Embryonic facial prominence (tissue), 1 donor: ENCODE data around the gene MAP1LC3A.

Experiments used
- DNase-seq: peaks from one replicate; pipeline ENCODE4 v3.0.0-alpha.2; 2016; ENCODE audit errors: extremely low spot score

Gene MAP1LC3A

GRCh38 chr20:34529742-34530141 is 28.8 kb upstream of the MAP1LC3A start:
- no peak for DNase-seq

DNA sequence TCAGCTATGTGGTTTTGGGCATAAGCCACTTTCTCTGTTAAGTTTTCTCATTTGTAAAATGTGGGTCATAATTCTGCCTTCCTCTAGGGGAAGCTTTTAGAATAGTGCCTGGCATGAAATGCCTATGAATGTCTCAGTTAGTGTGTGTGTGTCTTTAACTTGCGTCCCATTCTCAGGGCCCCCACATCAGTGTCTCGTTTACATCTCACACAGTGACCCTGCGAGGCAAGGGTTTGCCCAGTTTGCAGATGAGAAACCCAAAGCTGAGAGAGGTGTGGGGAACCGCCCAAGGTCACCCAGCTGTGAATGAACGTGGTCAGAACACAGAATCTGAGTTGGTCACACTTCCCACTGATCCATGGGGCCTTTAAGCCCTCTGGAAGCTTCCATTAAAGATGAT is 28.2 kb upstream of the MAP1LC3A start:
- no peak for DNase-seq

GRCh38 chr20:34531608-34532265 is 26.8 kb upstream of the MAP1LC3A start:
- DNase-seq: no peak

DNA sequence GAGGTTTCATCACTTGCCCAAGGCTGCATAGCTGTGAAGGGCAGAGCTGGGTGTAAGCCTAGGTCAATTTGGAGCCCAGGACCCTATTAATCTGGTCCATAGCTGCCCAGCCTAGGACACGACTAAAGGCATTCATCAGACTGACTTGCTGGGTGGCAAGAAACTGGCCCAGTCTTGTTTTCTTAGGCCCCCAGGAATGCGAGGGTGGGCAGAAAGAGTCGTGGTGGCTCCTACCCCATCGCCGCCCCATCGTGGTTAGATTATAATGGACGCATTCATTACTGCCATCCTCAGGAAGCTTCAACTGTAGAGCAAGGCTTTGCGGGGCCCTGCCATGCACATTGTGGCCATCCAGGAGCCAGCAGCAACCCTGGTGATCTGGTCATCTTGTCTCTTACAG is 26.2 kb upstream of the MAP1LC3A start:
- DNase-seq: no peak

DNA sequence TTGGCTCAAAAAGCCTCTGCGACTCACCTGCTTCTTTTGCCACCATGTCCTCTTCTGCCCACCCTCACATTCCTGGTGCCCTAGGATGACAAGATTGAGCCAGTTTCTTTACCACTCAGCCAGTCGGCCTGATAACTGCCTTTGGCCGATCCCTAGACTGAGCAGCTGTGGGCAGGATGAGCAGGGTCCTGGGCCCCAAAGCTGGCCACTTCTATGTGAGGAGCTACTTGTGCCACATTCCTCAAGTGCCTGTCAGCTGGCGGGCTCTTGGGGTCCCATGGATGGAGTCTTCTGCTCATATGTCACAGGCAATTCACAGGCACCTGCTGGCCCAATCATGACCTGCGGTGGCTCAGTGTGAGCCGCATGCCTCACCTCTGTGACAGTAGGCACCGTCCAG is 25.8 kb upstream of the MAP1LC3A start:
- DNase-seq: no peak

DNA sequence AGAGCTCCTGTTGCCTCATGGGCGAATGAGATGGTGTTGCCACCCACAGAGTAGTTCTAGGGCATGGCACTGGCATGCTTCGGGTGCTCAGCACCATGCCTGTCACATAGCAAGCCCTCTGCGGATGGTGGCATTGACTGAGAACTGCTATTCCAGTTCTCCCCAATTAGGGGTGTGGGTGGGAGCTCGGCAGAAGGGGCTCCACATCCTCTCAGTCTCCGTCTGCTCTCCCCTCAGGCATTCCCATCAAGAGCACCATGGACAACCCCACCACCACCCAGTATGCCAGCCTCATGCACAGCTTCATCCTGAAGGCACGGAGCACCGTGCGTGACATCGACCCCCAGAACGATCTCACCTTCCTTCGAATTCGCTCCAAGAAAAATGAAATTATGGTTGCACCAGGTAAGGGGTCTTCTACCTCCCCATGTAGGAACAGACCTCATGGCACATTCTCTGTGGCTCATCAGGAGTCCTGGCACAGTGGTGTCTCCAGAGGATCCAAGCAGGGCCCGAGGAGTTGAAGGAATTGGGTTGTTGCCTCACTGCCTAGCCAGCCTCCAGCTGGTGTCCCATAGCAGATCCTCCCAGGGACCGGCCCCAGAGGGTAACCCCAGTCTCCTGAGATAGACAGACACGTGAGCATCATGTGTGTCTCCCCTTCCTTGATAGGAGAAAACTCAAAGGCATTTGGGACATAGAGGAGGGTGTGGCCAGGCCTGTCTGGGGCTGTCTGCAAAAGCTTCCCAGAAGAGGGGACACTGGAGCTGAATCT is 23.9 kb upstream of the MAP1LC3A start:
- no peak for DNase-seq

- DNase-seq: no peak
These were observed 23.1 kb upstream of the MAP1LC3A start for GRCh38 chr20:34535301-34535840.

DNA sequence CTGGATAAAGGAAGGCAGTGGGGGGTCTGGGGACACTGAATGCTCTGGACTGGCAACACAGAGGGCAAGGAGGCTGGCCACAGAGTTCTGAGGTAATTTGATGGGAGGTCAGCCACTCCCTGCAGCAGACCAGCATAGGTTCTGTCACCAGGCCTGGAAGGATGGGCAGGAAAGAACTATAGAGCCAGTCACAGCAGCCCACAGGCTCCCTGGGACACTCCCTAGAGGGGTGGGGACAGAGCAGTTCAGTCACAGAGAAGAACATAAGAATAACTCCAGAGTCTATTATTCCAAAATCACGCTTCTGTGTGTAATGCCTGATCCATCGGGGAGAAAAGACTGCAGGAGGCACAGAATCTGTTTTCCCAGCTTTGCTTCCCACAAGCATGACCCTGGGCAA is 22.7 kb upstream of the MAP1LC3A start:
- DNase-seq: no peak

GRCh38 chr20:34536798-34537394 is 21.6 kb upstream of the MAP1LC3A start:
- no peak for DNase-seq

GRCh38 chr20:34537651-34538050 is 20.9 kb upstream of the MAP1LC3A start:
- DNase-seq: no peak

GRCh38 chr20:34538671-34539123 is 19.8 kb upstream of the MAP1LC3A start:
- no peak for DNase-seq

- DNase-seq: no peak
These were observed 18.8 kb upstream of the MAP1LC3A start for GRCh38 chr20:34539756-34540155.

DNA sequence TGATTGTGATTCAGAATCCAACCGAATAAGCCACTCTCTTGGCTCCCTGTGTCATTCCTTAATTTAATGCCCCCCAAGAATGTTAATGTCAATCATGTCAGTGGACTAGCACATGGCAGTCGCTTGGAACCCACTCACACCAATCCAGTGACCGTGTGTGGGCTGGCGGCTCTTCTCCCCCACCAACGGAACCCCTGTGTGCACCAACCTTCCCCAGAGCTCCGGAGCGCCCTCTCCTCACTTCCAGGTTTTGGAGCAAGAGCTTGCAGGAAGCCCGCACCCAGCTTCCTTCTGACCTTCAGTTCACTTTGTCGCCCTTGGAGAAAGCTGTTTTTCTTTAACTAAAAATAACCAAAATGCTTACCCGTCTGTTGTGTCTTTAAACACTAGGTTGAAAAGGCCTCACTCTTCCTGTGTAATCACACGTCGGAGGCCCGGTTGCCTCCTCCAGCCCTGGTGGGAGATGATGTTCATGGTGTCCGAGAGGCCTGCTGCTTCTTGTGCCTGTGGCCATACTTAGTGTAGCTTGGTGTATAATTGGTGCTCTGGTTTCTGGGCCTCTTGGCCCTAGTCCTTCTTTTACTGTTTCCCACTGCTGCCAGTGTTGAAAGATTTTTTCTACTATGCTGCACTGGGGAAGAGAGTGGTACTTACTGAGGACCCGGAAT is 17.8 kb upstream of the MAP1LC3A start:
- DNase-seq: no peak

DNA sequence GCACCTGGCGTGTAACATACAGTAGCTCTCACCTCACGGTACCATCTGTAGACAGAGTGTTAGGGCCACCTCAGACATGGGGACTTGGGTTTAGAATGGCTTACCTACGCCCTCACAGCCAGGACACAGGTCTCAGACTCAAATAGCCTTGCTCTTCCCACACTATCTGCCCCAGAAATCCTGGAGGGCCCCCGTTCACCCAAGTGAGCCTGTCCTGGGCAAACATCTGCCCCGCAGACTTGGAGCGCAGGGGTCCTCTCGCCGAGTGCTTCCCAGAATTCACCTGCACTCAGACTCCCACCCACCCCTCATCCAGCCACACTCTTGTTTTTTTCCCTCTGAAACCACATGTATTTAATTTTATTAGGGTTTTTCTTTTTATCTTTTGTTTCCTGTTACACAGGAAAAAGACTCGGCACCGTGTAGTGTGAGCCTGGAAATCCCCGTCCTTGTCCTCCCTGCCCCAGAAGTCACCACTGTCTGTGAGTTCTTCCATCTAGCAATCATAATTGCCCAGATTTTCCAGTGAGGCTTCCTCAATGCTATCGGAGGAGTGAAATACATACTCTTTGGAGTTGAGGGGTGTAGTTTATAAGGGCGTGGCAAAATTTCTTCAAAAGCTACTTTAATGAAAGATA is 17.1 kb upstream of the MAP1LC3A start:
- DNase-seq: no peak

- no peak for DNase-seq
These were observed 16.6 kb upstream of the MAP1LC3A start for GRCh38 chr20:34541917-34542316.

DNA sequence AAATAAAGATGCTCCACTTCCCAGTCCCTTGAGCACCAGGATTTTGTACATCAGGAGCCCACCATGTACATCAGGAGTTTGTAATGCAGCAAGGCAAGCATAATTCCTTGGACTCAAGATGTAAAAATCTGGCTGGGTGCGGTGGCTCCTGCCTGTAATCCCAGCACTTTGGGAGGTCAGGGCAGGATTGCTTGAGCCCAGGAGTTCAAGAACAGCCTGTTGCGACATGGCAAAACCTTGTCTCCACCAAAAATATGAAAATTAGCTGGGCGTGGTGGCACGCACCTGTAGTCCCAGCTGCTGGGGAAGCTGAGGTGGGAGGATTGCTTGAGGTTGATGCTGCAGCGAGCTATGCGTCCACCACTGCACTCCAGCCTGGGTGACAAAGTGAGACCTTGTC is 16.1 kb upstream of the MAP1LC3A start:
- no peak for DNase-seq

GRCh38 chr20:34543463-34544056 is 15.0 kb upstream of the MAP1LC3A start:
- no peak for DNase-seq

GRCh38 chr20:34544109-34544796 is 14.3 kb upstream of the MAP1LC3A start:
- no peak for DNase-seq

DNA sequence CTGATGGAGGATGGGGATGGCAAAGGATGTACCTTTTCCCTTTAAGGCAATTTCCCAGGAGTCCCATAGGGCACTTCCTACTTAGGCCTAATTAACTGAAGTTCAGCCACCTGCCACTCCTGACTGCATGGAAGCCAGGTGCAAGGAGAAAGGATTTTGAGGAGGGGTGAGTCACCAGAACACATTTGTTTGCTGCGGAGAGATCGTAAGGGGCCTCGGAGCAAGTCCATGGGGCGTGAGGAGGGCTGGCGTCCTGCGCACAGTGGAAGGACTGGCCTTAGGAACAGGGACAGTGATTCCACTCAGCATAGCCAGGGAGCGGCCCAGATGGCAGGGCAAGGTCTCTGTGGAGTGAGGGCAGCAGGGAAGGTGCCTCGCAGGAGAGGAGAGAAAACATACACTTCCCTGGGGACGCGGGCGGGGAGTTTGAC is 11.8 kb upstream of the MAP1LC3A start:
- DNase-seq: no peak

DNA sequence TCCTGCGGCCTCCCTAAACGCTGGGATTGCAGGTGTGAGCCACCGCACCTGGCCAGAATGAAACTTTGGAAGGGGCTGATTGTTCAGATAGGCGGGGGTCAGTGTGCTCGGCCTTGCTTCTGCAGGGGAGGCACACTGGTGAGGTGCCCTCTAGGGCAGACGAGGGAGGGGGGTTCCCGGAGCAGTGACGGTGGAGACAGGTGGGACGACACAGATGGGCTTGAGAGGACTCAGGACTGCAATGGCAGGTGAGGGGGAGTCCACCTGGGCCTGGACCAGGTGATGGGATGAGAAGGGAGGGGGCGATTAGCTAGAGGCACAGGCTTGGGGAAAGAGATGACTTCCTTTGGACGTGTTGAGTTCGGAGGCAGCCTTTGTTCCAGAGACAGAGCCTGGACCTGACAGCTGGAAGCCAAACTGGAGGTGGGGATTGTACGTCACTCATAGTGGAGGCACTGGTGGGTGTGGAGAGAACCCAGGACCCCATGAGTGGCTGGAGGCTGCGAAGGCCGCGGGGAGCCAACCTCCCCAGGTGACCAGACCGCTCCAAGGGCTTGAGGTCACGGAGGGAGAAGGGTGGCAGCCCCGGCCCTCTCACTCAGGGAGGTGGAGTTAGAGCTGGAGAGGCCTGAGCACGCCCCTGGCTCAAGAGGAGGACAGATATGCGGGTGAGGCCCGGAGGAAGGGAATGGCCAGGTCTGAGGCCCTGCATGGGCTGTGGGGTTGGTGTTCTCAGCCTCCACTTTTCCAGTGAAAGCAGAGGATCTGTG is 10.5 kb upstream of the MAP1LC3A start:
- no peak for DNase-seq
